ENCODE measurements around the gene SYNPR. TPM values are rescaled to one million over a fixed set of nuclear protein-coding genes. Genes with fewer than 3 reads are reported as not detected.

SYNPR gene
- total RNA-seq, 2 experiments from 2014 or later, result not detected

DNA sequence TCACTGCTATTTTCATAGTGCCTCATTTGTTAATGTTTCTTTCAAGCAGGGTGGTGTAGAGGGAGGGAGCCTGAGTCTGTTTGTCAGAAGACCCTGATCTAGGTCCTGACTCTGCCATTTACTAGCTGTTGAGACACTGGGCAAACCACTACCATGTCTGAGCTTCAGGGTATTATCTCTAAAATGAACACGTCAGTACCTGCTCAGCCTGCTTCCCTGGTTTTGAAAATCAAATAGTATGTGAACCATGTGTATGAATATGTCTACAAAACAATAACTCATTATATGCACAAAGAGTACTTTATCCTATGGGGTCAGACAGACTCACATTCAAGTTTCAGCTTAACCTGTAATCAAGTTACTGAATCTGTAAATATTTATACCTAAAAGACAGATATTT is 25.1 kb downstream of the SYNPR start:
- POLR2A ChIA-PET, result no interaction called here
- CTCF ChIA-PET, result no interaction called here

GRCh38 chr3:63304421-63304820 is 26.3 kb downstream of the SYNPR start:
- POLR2A ChIA-PET, result no interaction called here
- CTCF ChIA-PET, result no interaction called here

GRCh38 chr3:63308072-63308471 is 30.0 kb downstream of the SYNPR start:
- POLR2A ChIA-PET, result no interaction called here
- CTCF ChIA-PET, result no interaction called here

- ChIA-PET POLR2A (no interaction called here), CTCF (no interaction called here)
Observed at GRCh38 chr3:63309768-63310167, 31.7 kb downstream of the SYNPR start.

- ChIA-PET CTCF (no interaction called here), POLR2A (no interaction called here)
Observed at GRCh38 chr3:63323766-63324165, 45.7 kb downstream of the SYNPR start.

- POLR2A ChIA-PET, result no interaction called here
- CTCF ChIA-PET, result no interaction called here
Observed at GRCh38 chr3:63324621-63325020, 46.5 kb downstream of the SYNPR start.

GRCh38 chr3:63325386-63325785 is 47.3 kb downstream of the SYNPR start:
- ChIA-PET CTCF (no interaction called here), POLR2A (no interaction called here)

GRCh38 chr3:63328365-63328764 is 50.3 kb downstream of the SYNPR start:
- POLR2A ChIA-PET, result no interaction called here
- CTCF ChIA-PET, result no interaction called here

GRCh38 chr3:63331520-63331919 is 53.4 kb downstream of the SYNPR start:
- POLR2A ChIA-PET, result no interaction called here
- CTCF ChIA-PET, result no interaction called here

DNA sequence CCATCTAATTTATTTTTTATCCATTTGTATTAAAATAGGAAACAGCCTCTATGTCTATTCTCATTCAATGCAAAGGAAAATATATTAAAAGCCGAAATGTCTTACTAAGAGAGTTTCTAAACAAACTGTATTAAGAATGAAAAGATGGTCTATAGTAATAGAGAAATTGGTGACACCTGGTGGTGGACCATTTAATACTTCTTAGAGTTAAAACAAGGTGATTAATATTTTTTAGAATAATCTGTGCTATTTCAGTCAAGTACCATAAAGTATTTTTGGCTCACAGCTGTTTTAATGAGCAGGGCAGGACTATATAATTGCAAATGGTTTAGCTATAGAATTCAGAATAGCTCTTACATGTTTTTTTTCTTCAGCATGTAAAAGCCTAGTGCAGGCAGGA is 55.7 kb downstream of the SYNPR start:
- ChIA-PET POLR2A (no interaction called here), CTCF (no interaction called here)

GRCh38 chr3:63338351-63338750 is 60.2 kb downstream of the SYNPR start:
- POLR2A ChIA-PET, result no interaction called here
- CTCF ChIA-PET, result no interaction called here

GRCh38 chr3:63343674-63344073 is 65.6 kb downstream of the SYNPR start:
- ChIA-PET CTCF (no interaction called here), POLR2A (no interaction called here)

DNA sequence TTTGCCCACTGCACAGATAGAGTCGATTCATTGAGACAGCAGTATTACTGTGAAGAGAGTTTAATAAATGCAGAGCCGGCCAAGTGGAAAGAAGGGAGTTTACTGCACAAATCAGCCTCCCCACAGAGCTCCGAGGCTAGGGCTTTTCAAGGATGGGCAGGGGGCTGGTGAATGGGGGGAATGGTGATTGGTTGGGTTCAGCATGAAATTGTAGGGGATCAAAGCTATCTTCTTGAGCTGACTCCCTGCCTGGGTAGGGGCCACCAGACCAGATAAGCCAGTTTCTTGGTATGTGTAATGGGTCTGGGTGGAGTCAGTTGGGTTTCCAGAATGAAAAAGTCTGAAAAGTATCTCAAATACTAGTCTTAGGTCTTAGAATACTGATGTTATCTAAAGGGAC is 66.6 kb downstream of the SYNPR start:
- ChIA-PET CTCF (no interaction called here), POLR2A (no interaction called here)

DNA sequence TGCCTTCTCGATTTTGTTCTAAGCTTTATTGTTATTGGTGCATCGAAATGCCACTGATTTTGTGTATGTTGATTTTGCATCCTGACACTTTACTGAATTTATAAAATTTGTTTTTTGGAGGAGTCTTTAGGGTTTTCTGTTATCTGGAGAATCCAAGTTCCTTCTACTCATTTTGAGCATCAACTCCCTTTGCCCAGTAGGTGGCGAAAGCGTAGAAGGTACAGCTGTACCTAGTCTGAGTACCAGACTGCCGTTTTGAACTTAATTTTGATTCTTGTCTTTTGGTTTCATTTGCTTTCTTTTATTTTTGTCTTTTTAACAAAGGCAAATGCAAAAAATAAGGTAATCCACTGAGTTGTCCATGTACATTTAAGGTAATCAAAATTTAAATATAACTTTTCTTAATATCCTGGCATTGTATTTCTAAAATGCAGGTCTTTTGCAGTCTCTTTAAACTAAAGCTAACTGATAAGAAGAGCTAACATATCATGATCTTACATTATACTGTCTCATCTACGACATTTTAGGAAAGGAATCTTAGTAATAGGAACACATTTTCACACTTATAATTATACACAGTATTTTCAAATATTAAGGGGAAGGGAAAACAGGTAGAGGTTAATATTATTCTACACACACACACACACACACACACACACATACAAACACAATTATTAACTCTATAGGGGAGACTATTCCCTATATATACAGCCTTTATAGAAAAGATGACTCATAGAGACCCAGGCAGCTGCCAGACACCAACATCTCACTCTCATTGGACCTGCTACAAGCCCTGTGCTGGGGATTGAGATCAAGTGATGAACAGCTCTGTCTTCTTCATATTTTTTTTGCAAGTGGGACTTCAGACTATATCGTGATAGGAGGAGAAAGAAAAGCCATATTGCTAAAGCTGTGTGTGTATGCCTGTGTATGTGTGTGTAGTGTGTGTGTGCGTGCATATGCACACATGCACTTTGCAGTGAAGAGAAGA is 71.8 kb downstream of the SYNPR start:
- ChIA-PET POLR2A (no interaction called here), CTCF (interaction anchor here (0.7 to 1.2 kb wide), 3 partner anchors 467 to 471 kb away, joined by 3 read pairs; no protein-coding TSS in a partner anchor)

DNA sequence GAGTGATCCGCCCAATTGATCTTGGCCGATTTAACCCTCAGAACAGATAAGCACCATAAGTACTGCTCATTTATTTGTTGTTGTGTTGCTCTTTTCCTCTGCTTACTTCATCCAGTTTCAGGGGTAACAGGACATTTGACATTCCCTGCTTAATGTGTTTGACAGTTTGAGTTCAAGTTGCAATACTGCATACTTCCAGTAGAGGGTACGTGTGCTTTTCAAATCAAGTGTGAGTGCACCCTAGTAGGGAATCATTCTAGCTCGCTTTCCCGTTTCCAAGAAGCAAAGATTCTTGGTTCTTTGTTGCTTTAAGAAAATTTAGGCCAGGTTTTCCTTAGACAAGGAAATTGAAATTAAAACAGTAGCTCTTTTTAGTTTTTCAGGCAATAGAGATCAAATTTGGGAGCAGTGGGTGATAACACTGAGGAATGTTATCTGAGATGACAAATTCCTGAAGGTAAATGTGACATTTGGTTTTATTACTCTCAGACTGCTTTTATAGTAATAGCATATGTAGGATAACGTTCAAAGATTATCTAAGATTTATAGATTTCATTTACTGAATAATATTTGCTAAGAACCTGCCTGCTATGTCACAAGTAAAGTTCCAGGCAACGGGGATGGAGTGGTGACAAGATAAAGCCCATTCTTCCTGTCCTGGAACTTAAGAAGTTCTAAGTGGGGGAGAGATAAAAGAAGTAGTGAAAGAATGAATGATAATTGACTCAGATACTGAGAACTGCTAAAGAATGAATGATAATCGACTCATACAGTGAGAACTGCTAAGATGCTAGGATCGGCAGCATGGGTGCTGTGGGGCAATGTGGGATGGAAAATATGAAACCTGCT is 73.3 kb downstream of the SYNPR start:
- ChIA-PET CTCF (interaction anchor here (0.6 to 1.1 kb wide), 2 partner anchors 37 to 462 kb away, joined by 3 read pairs; no protein-coding TSS in a partner anchor), POLR2A (no interaction called here)

DNA sequence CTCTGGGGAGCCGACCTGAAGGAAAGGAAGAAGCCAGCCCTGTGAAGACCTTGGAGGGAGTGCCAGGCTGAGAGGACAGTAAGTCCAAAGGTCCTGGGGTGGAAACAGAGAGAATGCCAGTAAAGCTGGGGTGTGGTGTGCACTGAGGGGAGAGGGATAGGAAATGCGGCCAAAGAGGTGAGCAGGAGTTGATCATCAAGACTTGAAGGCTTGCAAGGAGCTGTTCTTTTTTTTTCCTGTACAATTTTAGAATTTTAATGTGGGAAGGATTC is 73.8 kb downstream of the SYNPR start:
- POLR2A ChIA-PET, result no interaction called here
- CTCF ChIA-PET, result interaction anchor here (0.8 kb wide), 1 partner anchor 466 kb away, joined by 3 read pairs; no protein-coding TSS in a partner anchor

- ChIA-PET CTCF (interaction anchor here (0.5 kb wide), 1 partner anchor 463 kb away, joined by 3 read pairs; no protein-coding TSS in a partner anchor), POLR2A (no interaction called here)
Observed at GRCh38 chr3:63353383-63353782, 75.3 kb downstream of the SYNPR start.

DNA sequence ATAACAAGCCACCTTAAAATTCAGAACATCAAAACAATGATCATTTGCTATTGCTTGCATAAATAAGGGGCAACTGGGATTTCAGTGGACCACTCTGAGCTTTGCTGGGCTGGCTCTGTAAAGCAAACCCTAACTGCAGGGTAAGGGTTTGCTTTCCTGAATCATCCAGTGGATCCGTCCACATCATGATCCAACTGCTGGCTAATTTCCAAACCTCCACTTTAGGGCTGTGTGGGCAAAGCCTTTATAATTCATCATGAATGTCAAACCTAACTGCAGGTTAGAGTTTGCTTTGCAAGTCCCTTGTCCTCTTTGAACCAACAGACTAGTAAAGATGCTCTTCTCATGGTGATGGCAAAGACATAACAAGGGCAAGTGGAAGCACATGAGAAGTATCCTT is 76.1 kb downstream of the SYNPR start:
- POLR2A ChIA-PET, result no interaction called here
- CTCF ChIA-PET, result interaction anchor here (0.5 kb wide), 1 partner anchor 462 kb away, joined by 3 read pairs; no protein-coding TSS in a partner anchor

GRCh38 chr3:63355809-63356208 is 77.7 kb downstream of the SYNPR start:
- ChIA-PET CTCF (interaction anchor here (0.7 kb wide), 1 partner anchor 652 kb away, joined by 4 read pairs; no protein-coding TSS in a partner anchor), POLR2A (no interaction called here)

GRCh38 chr3:63364495-63364894 is 86.4 kb downstream of the SYNPR start:
- CTCF ChIA-PET, result no interaction called here
- POLR2A ChIA-PET, result no interaction called here

DNA sequence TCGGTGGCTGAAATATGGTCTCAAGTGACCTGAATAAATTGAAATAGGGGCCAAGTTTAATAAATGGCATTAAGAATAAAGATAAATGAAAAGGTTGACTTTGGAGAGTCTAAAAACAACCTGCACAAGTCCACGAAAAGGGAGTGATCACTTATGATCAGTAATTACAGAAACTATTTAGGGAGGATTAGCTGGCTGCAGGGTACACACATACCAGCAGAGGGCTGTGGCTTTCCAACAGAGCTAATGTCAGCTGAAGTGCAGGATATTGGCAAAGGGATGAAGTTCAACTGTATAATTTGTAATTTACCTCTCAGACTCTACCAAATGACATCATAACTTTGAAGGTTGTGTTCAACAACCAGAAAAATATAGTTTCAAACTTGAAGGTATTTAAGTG is 86.8 kb downstream of the SYNPR start:
- CTCF ChIA-PET, result no interaction called here

More for the DNA sequence above, 86.8 kb downstream of the SYNPR start:
- POLR2A ChIA-PET, result no interaction called here

All from activated CD8-positive, alpha-beta memory T cell treated with anti-CD3 and anti-CD28 coated beads for 36 hours (primary cell).